Suppressor macrophage (primary cell): ENCODE data around the gene SLC28A1.

Experiments
- DNase-seq, 4 experiments: peaks; one replicate each; pipeline ENCODE4 v3.0.0-alpha.2; 2020 to 2022

The SLC28A1 gene

DNA sequence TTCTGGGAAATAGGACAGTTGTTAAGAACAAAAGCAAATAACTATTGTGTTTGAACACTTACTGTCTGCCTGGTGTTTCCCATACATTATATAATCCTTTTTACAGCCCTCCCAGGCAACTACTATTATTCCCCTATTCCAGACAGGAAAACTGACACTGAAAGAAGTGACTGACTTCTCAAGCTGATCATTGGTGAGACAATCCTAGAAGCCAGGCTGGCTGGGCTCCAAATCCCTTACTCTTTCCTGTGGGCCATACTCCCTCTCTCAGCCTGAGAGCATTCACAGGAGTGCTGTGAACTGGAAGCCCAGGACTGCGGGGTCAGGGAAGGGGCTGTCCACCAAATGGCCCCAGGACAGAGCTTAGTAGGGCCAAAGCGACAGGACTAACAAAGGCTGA is 58.0 kb downstream of the SLC28A1 start:
- no peak for DNase-seq

DNA sequence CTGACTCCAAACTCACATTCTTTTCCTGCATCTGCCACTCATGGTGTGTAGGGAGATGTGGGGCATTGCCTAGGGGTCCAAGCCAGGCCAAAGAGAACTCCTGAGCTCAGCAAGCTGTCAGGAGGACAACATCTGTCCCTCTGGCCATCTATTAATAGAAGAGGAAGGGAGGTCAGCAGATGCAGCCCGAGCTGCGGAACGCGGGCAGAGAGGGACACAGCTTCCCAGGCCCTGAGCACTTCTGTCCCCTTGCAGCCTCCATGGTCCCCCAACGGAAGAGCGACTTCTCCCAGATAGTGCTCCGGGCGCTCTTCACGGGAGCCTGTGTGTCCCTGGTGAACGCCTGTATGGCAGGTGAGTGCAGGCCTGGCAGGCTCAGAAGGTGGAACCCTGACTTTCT is 59.8 kb downstream of the SLC28A1 start:
- no peak for DNase-seq

DNA sequence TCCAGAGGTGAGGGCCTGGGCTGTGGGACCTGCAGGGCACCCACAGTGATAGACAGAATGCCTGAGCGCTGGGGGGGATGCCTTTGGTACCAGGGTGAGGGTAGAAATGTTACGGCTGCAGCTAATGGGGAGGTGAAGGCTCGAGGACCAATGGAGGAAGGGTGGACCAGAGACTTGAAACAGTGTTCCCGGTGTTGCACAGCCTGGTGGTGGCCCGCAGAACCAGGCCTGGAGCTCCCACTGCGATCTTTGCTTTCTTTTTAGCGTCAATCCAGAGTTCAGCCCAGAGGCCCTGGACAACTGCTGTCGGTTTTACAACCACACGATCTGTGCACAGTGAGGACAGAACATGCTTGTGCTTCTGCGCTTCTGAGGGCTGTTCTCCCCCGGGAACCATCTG is 60.4 kb downstream of the SLC28A1 start:
- DNase-seq = no peak

DNA sequence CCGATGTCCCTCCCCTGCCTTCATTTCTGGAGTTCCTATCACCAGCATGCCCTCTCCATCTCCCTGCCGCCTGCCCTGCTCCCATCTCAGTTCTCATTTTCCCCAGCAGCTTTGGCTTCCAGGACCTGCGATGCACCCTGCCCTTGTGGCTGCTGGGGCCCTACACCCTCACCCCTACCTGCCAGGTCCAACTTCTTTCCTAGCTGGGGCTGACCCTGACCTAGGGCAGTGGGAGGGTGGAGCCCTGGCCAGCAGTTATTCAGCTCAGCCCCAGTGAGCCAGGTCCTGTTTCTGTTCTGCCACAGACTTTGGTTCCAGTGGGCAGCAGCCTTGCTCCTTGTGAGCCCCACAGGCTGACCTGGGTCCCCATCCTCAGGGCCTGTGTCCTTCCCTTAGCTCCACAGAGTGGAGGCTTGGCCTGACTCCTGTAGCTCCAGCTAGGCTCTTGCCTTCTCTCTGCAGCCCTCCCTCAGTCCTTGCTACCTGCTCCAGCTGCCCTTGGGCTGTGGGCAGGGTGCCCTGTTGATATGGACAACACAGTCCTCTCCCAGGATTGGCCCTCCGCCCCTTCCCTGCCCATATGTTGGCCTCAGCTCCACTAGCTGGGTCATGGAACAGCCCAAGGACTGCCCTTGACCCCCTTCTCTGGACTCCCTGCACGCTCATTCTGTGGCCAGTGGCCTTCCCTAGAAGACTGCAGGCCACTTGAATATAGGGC is 62.5 kb downstream of the SLC28A1 start:
- DNase-seq = no peak

DNA sequence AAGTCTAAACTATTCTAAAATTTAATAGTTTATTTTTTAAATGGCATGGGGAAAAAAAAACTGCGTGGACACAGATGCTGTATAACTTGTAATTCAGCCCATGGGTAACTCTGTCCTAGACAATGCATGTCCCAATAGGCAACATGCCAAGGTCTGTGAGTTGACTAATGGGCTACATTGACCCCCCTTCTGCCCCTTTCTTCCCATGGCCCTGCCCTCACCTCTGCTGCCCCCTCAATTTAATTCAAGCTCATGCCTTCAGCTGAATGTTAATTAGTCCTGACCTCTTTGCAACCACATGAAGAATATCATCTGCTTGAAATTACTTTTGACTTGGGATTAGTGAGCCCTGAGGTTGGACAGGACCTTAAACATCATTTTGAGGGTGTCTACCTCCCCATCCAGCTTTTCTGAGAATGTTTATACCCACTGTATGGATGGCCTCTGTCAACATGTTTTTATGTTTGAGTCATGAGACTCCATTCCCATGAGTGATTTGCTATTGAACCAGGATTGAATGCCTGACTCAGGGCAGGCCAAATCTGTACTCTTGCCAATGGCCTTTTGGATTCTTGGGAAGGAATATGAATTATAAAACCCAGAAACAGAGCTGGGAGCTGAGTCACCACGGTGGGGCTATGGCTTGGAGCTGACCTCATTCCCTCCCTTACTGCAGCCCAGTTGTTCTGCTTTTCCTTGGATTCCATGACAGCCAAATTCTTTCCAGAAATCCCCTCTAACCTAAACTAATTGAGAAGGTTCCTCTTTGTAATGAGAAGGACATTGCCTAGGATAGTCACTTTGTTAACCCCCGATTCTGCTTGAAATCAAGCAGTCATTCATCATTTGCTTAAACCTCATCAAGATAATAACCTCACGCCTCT is 63.7 kb downstream of the SLC28A1 start:
- DNase-seq = peak; percentile 56 to 83 (median 70)

DNA sequence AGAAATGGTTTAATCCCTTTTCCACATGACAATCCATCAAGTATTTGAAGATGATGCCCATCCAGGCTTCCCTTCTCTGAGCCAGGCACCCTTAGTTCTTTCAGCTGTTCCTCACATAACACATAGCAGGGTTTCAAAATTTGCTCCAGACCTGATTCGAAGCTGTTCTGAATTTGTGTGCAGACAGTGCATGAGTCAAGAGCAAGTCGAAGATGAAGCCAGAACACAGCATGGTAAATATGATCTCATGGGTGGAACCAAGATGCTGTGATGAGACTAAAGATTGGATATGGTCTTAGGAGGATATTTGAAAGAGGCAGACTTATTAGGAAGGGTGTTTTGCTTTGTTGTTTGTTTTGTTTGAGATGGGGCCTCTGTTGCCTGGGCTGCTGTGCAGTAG is 64.6 kb downstream of the SLC28A1 start:
- DNase-seq = no peak

DNA sequence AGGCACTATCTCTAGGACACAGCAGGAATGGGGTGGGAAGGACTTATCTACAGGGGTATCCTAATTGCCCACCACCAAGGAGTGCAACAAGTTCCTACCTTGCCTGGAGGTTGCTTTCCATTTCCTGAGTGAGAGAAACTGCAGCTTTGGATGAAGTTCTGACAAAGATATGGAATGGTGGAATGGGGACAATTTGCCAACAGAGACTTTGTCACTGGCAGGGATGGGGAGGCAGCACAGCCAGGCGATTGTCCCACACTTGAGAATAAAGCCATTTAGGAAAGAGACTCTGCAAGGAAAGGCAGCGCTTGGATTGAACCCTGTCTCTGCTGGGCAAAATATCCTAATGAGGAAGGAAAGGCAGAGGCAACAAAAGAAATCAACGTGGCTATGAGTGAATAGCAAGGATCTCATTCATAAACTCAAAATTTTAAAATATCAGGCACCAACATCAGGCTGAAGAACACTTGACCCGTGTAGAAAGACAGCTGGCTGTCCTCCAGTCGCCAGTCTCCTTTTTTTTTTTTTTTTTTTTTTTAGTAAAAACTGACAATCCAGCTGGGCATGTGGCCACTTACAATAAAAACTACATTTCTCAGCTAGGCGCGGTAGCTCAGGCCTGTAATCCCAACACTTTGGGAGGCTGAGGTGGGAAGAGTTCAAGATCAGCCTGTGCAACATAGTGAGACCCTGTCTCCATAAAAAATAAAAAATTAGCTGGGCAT is 65.5 kb downstream of the SLC28A1 start:
- DNase-seq = no peak

DNA sequence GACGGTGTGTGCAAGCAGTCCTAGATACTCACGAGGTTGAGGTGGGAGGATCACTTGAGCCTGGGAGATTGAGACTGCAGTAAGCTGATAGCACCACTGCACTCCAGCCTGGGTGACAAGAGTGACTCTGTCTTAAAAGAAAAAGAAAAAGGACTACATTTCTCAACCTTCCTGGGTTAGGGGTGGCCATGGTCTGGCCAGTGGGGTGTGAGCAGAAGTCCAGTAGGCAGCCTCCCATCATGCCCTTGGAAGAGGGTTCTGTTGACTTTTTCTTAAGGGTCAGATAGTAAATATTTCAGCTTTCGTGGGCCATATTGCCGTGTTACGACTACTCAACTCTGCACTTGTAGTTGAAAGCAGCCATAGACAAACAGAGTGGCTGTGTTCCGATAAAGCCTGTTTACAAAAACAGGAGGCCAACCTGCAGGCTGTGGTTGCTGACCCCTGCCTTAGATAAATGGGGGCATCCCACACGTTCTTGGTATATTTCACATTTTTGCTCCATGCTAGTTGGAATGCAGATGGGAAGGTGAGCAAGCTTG is 66.2 kb downstream of the SLC28A1 start:
- no peak for DNase-seq

DNA sequence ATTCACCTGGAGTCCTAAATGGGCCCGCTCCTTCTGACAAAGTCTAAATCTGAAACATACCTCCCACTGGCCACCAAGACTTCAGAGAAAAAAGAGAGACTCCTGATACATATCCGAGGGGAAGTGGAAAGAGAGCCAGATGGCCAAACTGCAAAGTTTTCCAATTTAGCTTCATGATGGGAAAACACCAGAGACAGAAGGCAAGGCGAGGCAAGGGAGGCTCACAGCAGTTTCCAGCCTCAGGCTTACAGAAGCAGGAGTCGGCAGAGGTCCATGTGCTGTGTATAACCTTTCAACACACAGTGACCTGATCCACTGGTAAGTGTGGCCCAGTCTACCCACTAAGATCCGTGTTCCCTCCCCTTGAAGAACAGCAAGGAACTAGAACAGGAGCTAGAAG is 67.3 kb downstream of the SLC28A1 start:
- no peak for DNase-seq

DNA sequence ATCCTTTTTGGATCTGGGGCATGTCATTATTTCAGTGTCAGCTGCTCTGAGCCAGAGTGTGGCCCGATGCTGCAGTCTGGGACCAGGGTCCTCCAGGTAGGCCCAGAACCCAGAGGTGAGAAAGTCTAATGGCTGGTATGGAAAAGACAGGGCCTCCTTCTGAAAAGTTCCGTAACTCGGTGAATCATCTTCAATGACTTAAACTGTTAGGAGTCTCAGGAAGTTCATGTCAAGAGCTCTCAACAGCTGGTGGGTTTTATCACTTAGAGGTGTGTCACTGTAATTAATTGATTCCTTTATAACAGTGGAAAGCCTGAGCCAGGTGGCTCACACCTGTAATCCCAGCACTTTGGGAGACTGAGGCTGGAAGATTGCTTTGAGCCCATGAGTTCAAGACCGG is 68.7 kb downstream of the SLC28A1 start:
- no peak for DNase-seq

DNA sequence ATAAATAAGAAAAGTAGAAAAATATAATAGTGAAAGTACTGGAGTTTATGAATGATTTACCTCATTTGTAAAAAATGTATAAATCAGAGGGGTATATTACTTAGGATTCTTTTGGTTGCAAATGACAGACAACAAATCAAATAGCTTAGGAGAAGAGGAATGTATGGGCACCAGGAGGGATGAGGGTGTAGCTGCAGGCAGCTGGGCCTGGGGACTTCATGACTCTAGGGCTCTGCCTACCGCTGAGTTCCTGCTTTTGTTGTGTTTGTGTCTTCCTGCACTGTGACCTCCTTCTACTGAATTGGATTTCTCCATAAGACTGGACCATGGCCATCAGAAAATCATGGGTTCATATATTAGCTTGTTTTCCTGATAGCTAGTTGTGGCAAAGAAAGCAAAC is 69.3 kb downstream of the SLC28A1 start:
- no peak for DNase-seq

DNA sequence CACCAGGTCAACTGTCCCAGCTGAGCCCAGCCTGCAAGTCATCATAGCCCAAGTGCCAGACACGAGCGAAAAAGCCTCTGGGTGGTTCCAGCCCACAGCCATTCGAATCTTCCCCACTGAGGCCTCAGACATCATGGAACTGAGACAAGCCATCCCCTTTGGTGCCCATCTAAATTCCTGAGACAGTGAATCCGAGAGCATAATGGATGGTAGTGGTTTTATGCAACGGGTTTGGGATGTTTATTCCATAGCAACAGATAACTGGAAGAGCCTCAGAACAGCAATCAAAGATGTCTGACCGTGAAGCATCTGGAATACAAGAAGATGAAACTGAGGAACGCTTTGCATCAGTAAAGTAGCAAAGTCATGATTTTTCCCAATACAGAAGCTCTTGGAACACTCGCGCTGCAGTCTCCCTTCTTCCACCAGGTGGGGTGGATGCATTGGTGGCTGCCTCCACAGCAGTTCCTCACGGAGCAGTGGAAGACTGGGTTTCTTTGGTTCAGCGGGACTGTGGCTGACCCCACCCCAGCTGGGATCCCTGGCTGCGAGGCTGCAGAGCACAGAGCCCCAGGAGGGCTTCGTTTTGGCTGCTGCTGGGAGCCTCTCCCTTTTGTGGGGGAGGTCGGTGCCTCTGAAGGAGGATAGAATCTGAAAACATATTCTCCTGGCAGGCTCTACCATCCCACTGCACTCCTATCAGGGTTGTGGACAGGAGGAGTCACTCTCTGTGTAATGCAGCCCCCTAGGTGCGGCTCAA is 70.8 kb downstream of the SLC28A1 start:
- peak; percentile 80 to 86 (median 82) for DNase-seq

DNA sequence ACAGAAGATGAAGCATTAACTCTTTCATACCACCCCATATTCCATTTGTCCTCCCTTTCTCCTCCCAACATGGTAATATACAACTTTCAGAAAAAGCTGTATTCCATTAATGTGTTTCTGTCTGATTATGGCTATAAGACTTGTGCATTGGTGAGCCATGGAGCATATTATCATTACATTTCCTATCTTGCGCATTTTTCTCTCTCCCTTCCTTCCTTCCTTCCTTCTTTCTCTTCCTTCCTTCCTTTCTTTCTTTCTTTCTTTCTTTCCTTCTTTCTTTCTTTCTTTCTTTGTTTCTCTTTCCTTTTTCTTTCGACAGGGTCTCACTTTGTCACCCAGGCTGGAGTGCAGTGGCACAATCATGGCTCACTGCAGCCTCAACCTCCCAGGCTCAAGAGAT is 71.7 kb downstream of the SLC28A1 start:
- DNase-seq = no peak

DNA sequence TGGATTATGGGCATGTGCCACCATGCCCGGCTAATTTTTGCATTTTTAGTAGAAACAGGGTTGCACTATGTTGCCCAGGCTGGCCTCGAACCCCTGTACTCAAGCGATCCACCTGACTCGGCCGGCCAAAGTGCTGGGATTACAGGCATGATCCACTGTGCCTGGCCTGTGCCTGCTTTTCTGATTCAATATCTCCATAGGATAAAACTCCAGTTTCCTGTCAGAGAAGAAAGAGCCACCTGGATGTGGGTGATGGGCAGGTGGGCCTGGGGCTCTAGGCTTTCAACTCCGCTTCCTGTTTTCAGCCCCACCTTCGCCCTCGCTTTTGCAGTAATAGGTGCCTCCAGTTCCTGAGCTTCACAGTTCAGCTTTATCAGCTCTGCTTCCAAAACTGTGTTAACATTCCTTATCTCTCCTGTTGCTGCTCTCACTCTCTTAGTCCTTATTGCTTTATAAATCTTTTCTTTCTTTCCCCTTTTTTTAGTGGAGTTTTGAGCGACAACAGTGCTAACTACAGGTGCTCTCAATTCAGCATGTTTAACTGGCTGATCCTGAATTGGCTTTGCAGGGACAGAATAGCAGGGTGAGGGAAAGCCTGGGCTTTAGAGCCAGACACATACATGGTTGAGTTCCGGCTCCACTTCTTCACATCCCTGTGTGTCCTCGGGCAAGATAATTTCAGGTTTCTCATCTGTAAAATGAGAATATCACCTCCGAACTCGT is 76.1 kb downstream of the SLC28A1 start:
- DNase-seq = no peak

DNA sequence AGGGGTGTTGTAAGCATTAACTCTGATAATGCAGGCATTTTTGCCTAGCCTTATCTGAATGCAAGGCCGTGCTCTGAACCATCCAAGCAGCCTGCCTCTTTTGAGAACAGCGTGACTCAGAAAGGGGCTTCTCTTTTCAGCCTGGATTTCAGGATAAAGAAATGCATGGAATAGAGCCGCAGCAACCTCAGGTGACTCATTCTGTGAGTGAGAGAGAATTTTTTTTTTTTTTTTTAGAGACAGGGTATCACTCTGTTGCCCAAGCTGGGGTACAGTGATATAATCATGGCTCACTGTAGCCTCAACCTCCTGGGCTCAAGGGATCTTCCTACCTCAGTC is 76.6 kb downstream of the SLC28A1 start:
- DNase-seq = no peak

DNA sequence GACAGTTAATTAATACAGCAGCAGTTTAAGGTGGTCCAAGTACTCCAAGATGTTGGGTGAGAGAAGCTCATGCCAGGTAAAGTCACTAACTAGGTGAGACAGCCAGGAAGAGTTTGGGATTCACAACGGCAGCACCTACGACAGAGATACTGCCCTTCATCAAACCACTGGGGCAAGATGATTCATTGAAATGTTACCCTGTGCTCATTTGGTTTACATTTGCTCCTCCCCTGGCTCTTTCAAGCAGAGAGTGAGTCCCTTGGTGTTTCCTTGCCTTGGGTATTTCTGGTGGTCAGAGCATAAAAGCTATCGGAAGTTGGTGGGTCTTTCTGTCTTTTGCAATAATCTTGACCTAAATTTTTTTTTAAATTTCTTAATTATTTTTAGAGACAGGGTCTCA is 77.2 kb downstream of the SLC28A1 start:
- no peak for DNase-seq

DNA sequence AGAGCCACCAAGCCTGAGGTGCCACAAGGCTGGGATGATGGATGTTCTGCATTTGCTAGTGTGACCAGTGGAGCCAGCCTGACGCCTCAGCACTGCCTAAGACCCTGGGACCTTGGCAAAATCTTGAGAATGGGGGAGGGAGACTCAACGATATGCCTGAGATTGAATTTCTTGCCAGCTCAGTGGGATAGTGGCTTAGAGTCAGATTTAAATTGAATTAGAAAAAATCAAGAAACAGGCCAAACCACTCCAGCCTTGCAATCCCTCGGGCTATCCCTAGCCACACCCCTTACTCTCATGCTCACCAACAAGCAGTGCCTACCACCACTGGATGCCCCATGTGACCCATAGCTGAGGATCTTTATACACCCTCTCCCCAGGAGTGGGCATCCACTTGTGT is 78.5 kb downstream of the SLC28A1 start:
- DNase-seq = no peak

DNA sequence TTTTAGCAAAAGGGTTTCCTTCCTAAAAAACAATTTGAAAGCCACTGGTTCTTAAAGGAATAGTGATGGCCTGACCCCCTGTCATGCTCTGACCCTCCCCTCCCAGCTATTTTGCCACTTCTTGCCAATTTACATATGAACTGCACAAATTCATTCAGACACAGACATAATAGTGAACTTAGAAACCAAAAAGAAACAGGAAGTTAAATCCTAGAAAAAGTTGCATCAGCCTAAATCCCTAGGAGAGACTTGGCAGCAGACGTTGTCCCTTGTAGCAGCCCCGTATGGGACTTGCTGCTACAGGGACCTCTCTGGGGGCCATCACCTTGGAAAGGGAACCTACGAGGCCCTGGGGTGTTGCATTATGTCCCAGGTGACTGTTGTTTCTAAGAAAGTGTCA is 82.9 kb downstream of the SLC28A1 start:
- DNase-seq = peak in 3 of 4 experiments; percentile 42 to 58 (median 58)

DNA sequence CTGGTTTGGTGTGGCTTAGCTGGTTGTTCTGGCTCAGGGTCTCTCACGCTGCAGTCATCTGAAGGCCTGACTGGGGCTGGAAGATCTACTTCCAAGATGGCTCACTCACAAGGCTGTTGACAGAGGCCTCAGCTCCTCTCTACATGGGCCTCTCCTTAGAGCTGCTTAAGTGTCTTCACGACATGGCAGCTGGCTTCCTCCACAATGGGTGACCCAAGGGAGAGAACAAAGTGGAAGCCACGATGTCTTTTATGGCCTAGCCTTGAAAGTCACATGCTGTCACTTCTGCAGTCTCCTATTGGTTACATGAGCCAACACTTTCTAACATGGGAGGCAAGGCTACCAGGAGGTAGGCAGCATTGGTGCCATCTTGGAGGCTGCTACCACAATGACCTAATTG is 83.8 kb downstream of the SLC28A1 start:
- DNase-seq = no peak

DNA sequence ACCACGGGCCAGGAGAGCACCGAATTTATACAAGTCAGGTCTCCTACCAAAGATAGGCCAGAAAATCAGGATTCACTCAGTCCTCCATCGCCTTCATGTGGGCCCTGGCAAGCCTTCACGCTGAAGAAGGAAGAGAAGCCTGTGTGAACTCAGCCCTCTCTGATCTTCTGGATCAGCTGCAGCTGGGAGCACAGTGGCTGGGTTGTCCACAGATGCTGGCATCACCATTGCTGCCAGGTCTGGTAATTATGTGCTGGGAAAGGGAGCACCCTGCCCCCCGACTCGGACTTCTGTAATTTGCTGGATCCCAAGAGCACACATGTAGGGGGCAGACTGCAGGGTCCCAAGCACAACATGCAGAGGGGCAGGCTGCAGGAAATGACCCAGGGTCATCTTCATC is 84.8 kb downstream of the SLC28A1 start:
- DNase-seq = no peak

DNA sequence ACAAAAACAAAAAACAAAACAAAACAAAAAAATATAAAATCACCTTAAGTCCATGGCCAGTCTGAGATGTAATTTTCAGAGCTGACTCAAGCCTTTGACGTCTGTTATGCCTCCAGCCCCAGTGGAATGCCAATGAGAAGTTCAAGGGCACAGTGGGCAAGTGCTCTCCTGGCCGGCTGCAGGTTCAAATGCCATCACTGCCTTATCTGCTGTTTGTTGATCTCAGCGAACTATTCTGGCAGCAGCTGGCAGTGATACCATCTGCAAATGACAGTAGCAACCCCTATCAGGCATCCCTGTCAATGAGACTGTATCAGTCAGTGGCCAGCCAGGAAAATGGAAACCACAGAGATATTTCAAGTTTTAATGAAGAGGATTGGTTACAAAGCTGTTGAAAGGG is 86.4 kb downstream of the SLC28A1 start:
- no peak for DNase-seq
